Fibroblast of villous mesenchyme (primary cell): ENCODE measurements around the gene RAPGEF5. TPM values are rescaled to one million over a fixed set of nuclear protein-coding genes. Genes with fewer than 3 reads are reported as not detected.

Source experiments
- DNase-seq: peaks from one replicate; pipeline ENCODE4 v3.0.0-alpha.2; 2010; ENCODE audit warnings: low read depth
- H3K4me3 ChIP-seq: 2 replicates; pipeline ENCODE4 v1.5.1; 2011; ENCODE audit warnings: low read depth, mild to moderate bottlenecking, low read length
- total RNA-seq: library from RNA; depleted of rRNA; stranded (reverse); fragments of >200 nt; gene quantifications from 2 replicates; pipeline ENCODE4 v1.2.3, GENCODE V29; 2012
- TF ChIP-seq, protein P1 (sequence below): IDR thresholded peaks from 2 replicates; pipeline ENCODE4 v1.5.1; 2012; ENCODE audit warnings: low read depth, mild to moderate bottlenecking, low read length; ENCODE audit not compliant: insufficient read depth

The RAPGEF5 gene
- total RNA-seq, 1 donor = 0.86 TPM

DNA sequence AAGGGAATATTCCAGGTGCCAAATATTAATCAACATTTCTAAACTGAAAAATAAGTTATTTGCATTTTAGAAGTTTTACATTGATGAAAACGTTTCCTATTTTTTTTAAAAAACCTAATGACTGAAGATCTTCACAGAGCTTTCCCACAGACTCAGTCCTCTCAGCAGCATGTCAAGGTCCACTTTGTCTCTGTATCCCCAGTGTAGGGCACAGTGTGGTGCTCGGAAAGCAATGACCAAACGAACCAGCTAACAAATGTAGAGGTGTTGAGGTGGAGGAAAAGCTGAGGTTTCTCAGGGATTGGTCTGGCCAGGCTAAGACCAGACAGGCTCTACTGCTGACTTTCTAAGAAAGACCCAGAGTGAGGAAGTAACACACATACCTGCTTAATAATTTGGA is 209.1 kb downstream of the RAPGEF5 start:
- DNase-seq = no peak
- TF ChIP-seq, protein P1, sequence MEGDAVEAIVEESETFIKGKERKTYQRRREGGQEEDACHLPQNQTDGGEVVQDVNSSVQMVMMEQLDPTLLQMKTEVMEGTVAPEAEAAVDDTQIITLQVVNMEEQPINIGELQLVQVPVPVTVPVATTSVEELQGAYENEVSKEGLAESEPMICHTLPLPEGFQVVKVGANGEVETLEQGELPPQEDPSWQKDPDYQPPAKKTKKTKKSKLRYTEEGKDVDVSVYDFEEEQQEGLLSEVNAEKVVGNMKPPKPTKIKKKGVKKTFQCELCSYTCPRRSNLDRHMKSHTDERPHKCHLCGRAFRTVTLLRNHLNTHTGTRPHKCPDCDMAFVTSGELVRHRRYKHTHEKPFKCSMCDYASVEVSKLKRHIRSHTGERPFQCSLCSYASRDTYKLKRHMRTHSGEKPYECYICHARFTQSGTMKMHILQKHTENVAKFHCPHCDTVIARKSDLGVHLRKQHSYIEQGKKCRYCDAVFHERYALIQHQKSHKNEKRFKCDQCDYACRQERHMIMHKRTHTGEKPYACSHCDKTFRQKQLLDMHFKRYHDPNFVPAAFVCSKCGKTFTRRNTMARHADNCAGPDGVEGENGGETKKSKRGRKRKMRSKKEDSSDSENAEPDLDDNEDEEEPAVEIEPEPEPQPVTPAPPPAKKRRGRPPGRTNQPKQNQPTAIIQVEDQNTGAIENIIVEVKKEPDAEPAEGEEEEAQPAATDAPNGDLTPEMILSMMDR = no peak
- H3K4me3 ChIP-seq = no peak overlapping the region

DNA sequence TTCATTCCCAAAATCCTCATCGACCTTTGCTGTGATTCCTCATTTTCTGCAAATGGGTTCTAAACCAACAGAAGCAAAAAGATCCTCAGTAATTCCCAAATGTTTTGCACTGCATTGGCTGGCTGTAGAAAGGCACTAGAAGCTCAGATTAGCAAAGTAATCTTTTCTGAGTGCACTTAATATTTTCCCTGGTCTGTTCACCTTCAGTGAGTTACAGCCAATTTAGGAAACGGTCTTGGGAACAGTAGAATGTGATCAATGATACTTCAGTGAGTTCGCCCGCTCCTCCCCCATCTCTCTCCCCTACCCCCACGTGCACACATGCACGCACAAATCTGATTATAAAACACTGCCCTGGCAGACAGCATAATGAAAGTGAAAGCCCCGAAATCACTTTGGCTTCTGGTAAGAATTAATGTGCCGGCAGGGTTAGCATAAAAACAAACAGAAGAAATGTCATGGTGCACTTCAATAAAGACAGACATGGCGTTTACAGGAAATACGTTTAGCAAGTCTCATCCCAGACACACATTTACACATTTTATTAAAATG is 209.9 kb downstream of the RAPGEF5 start:
- no peak overlapping the region for H3K4me3 ChIP-seq
- DNase-seq = peak; percentile 4
- TF ChIP-seq, protein P1 = no peak

DNA sequence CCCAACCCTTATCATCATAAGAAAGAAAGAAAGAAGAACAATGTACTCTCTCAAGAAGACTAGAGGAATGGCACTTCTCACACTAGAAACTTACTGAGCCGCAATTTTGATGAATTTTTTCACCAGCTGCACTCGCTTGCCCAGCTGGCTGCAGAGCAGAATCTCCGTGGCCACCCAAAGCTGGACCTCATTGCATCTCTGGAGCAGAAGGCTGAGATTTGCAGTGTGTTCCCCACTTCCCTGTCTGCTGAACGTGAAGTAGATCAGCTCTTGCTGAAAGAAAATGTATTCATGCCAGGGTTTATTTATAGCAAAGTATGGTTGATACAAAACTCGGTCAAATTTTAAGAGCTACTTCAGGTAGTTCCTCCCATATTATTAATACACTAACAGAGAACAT is 212.0 kb downstream of the RAPGEF5 start:
- no peak overlapping the region for H3K4me3 ChIP-seq
- DNase-seq = no peak
- TF ChIP-seq, protein P1 = no peak

DNA sequence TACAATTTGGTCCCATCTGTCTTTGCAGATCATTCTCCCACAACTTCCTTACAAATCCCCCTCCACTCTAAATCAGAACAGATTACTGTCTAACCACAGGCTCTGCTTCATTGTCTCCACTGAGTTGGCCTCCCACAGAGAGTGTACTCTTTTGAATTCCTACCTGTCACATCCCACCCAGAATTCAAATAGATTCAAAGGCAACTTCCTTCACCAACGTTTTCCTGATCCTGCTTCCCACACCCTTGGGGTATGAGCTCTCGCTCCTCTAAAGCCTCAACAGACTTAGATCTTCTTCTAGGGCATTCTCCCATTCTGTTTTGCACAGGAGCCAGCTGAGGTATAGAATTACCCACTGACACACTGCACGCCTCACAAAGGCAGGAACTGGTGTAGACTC is 213.5 kb downstream of the RAPGEF5 start:
- DNase-seq = no peak
- no peak overlapping the region for H3K4me3 ChIP-seq
- TF ChIP-seq, protein P1 = no peak

DNA sequence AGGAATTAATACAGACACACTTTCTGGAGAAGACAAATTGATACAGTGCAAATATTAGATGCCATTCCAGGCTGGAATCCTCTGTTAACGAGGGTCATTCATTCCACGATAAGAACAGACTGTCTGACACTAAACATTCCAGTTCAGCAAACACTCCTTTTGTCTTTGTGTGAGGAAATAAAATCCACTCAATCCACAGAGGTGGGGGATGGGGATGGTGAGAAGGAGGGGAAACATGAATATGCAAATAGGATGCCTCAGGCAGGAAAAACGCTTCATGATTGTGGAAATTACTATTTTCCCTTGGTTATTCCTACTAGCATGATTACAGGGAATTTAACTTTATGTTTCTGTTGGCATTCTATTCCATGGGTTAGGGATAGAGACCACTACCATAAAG is 214.4 kb downstream of the RAPGEF5 start:
- no peak for DNase-seq
- H3K4me3 ChIP-seq = no peak overlapping the region
- TF ChIP-seq, protein P1 = no peak

DNA sequence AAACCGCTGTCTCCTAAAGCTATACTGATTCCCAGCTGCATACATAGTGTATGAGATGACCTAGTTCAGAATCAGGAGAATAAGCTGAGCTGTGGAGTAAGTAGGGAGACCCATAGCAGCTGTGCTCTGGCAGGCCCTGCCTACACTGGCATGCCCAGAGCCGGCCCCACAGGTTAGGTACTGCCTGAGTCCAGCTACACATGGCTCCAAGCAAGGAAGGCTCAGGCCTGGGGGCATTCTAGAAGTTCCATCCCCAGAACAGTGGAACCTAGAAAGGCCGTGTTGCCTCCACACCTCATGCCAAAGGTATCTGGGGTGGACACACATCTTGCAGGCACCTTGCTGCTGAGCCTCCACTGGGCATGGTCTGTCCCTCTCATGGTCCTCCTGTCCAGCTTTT is 215.6 kb downstream of the RAPGEF5 start:
- TF ChIP-seq, protein P1 = no peak
- H3K4me3 ChIP-seq = no peak overlapping the region
- DNase-seq = no peak

DNA sequence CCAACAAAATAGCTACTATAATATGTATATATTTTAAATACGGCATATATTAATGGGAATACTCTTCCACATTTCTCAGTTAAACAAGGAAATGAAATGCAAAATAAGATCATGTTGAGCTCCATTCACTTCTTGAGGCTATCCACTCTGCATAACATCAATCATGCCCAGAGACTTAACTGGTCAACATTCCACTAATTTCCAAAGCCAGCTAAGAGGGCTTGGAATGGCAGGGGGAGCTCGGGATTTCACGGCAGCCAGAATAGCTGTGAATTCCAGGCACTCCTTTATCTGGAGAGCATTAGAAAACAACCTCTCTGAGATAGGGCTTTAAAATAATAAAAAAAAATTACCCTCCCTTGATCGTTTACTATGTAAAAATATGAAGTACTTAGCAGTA is 216.4 kb downstream of the RAPGEF5 start:
- TF ChIP-seq, protein P1 = no peak
- no peak overlapping the region for H3K4me3 ChIP-seq
- DNase-seq = no peak
